Trophoblast cell (in vitro differentiated cells and primary cell): Measurements from ENCODE around the gene STRA6.

Experiments
- DNase-seq, 2 donors: peaks; one replicate each; pipeline ENCODE4 v3.0.0-alpha.2; 2016
- H2AFZ ChIP-seq: 2 replicates; pipeline ENCODE4 v1.6.1; 2013; ENCODE audit warnings: low read length, moderate library complexity, mild to moderate bottlenecking; ENCODE audit not compliant: insufficient read depth, poor library complexity
- H2AK5ac ChIP-seq: 2 replicates; pipeline ENCODE4 v1.6.1; 2013; ENCODE audit warnings: mild to moderate bottlenecking, low read length
- H2BK120ac ChIP-seq: 2 replicates; pipeline ENCODE4 v1.6.1; 2013; ENCODE audit warnings: low read length, mild to moderate bottlenecking, moderate library complexity; ENCODE audit not compliant: insufficient read depth, poor library complexity
- H2BK12ac ChIP-seq: 2 replicates; pipeline ENCODE4 v1.6.1; 2013; ENCODE audit warnings: mild to moderate bottlenecking, low read length, moderate library complexity
- H2BK5ac ChIP-seq: 2 replicates; pipeline ENCODE4 v1.6.1; 2013; ENCODE audit warnings: low read length, low read depth, moderate library complexity, mild to moderate bottlenecking; ENCODE audit not compliant: poor library complexity
- H3K14ac ChIP-seq: 2 replicates; pipeline ENCODE4 v1.6.1; 2013; ENCODE audit warnings: mild to moderate bottlenecking, low read length
- H3K18ac ChIP-seq: 2 replicates; pipeline ENCODE4 v1.6.1; 2013; ENCODE audit warnings: mild to moderate bottlenecking, low read length
- H3K23ac ChIP-seq: 2 replicates; pipeline ENCODE4 v1.6.1; 2013; ENCODE audit warnings: low read length
- H3K27ac ChIP-seq: 2 replicates; pipeline ENCODE4 v1.5.1; 2013; ENCODE audit warnings: low read depth, mild to moderate bottlenecking, inconsistent platforms, low read length, moderate library complexity
- H3K27me3 ChIP-seq: 2 replicates; pipeline ENCODE4 v1.6.1; 2013; ENCODE audit warnings: inconsistent platforms, mild to moderate bottlenecking, low read length, moderate library complexity; ENCODE audit not compliant: insufficient read depth
- H3K36me3 ChIP-seq, 2 experiments: 1 replicate in 1 of 2; 2 replicates in 1 of 2; pipeline ENCODE4 v1.6.1; 2013; ENCODE audit warnings: low read length in 2 of 2, mild to moderate bottlenecking in 2 of 2, moderate library complexity in 1 of 2; ENCODE audit not compliant: insufficient read depth in 2 of 2, control insufficient read depth in 1 of 2
- H3K4ac ChIP-seq: 2 replicates; pipeline ENCODE4 v1.6.1; 2013; ENCODE audit warnings: low read depth, mild to moderate bottlenecking, low read length, moderate library complexity
- H3K4me1 ChIP-seq, 2 experiments: 1 replicate in 1 of 2; 2 replicates in 1 of 2; pipeline ENCODE4 v1.6.1; 2013; ENCODE audit warnings: low read length in 2 of 2, mild to moderate bottlenecking in 2 of 2, moderate library complexity in 1 of 2; ENCODE audit not compliant: insufficient read depth in 2 of 2, control insufficient read depth in 1 of 2
- H3K4me2 ChIP-seq: 2 replicates; pipeline ENCODE4 v1.6.1; 2013; ENCODE audit warnings: inconsistent platforms, mild to moderate bottlenecking, low read length, moderate library complexity
- H3K4me3 ChIP-seq: 2 replicates; pipeline ENCODE4 v1.5.1; 2013; ENCODE audit warnings: mild to moderate bottlenecking, low read depth, low read length, inconsistent platforms
- H3K79me1 ChIP-seq: one replicate; pipeline ENCODE4 v1.6.1; 2013; ENCODE audit warnings: low read length
- H3K79me2 ChIP-seq: 2 replicates; pipeline ENCODE4 v1.6.1; 2013; ENCODE audit warnings: low read length, mild to moderate bottlenecking; ENCODE audit not compliant: control insufficient read depth, insufficient read depth, poor library complexity
- H3K9ac ChIP-seq: 2 replicates; pipeline ENCODE4 v1.6.1; 2013; ENCODE audit warnings: mild to moderate bottlenecking, low read length
- H3K9me3 ChIP-seq: 2 replicates; pipeline ENCODE4 v1.6.1; 2013; ENCODE audit warnings: low read depth, mild to moderate bottlenecking, control low read depth, inconsistent platforms, low read length; ENCODE audit not compliant: insufficient read depth
- H4K12ac ChIP-seq: 2 replicates; pipeline ENCODE4 v1.6.1; 2013; ENCODE audit warnings: low read depth, mild to moderate bottlenecking, low read length, moderate library complexity
- H4K8ac ChIP-seq: 2 replicates; pipeline ENCODE4 v1.6.1; 2013; ENCODE audit warnings: low read depth, mild to moderate bottlenecking, low read length, moderate library complexity
- H4K91ac ChIP-seq: one replicate; pipeline ENCODE4 v1.6.1; 2013; ENCODE audit warnings: low read depth, mild to moderate bottlenecking, low read length, moderate library complexity
- WGBS: extraction: QIAGEN DNeasy Blood & Tissue Kit; methylation state at CpG from one replicate; pipeline ENCODE4 v1.1.7; 2013; ENCODE audit warnings: missing lambda C conversion rate; ENCODE audit not compliant: insufficient read length, insufficient coverage; ENCODE audit errors: extremely low coverage; 5-methylcytosine and 5-hydroxymethylcytosine counted together

The STRA6 gene

GRCh38 chr15:74197176-74197965, 5.2 kb downstream of the STRA6 start:
- H3K9me3 ChIP-seq = no peaks in the 10 kb centered on the region
- no peak overlapping the region for H4K12ac ChIP-seq
- H3K4me3 ChIP-seq = no peak overlapping the region
- no peak overlapping the region for H4K91ac ChIP-seq
- H3K23ac ChIP-seq = no peak overlapping the region
- H3K14ac ChIP-seq = no peak overlapping the region
- H3K4me2 ChIP-seq = no peak overlapping the region
- no peak overlapping the region for H2BK5ac ChIP-seq
- no peaks in the 10 kb centered on the region for H3K27me3 ChIP-seq
- H2BK12ac ChIP-seq = no peak overlapping the region
- no CpG with 5 or more reads among the region's 9 CpGs for WGBS
- no peaks in the 10 kb centered on the region for H3K36me3 ChIP-seq
- no peak overlapping the region for H4K8ac ChIP-seq
- H2BK120ac ChIP-seq = no peak overlapping the region
- no peak overlapping the region for H2AFZ ChIP-seq
- no peaks in the 10 kb centered on the region for H3K79me2 ChIP-seq
- no peak overlapping the region for H2AK5ac ChIP-seq
- H3K9ac ChIP-seq = no peak overlapping the region
- peaks cover 18 to 22% of the 10 kb centered on the region in 2 experiments for H3K4me1 ChIP-seq
- H3K79me1 ChIP-seq = peaks cover 1% of the 10 kb centered on the region
- DNase-seq = no peak
- H3K27ac ChIP-seq = no peak overlapping the region
- no peak overlapping the region for H3K4ac ChIP-seq
- no peak overlapping the region for H3K18ac ChIP-seq

- no peak overlapping the region for H4K12ac ChIP-seq
- no peak overlapping the region for H3K14ac ChIP-seq
- no CpG with 5 or more reads among the region's 7 CpGs for WGBS
- peaks cover 13 to 16% of the 10 kb centered on the region in 2 experiments for H3K4me1 ChIP-seq
- no peaks in the 10 kb centered on the region for H3K27me3 ChIP-seq
- H3K79me1 ChIP-seq = peaks cover 4% of the 10 kb centered on the region
- H3K27ac ChIP-seq = no peak overlapping the region
- no peak overlapping the region for H3K4me2 ChIP-seq
- no peaks in the 10 kb centered on the region for H3K9me3 ChIP-seq
- no peak overlapping the region for H2AFZ ChIP-seq
- no peak overlapping the region for H2BK12ac ChIP-seq
- H3K23ac ChIP-seq = no peak overlapping the region
- no peak overlapping the region for H4K91ac ChIP-seq
- no peak overlapping the region for H2AK5ac ChIP-seq
- no peak overlapping the region for H2BK120ac ChIP-seq
- no peak for DNase-seq
- H4K8ac ChIP-seq = no peak overlapping the region
- H3K9ac ChIP-seq = no peak overlapping the region
- H3K36me3 ChIP-seq = no peaks in the 10 kb centered on the region
- no peak overlapping the region for H3K18ac ChIP-seq
- no peak overlapping the region for H2BK5ac ChIP-seq
- H3K79me2 ChIP-seq = no peaks in the 10 kb centered on the region
- H3K4ac ChIP-seq = no peak overlapping the region
- H3K4me3 ChIP-seq = no peak overlapping the region
These were observed 6.4 kb downstream of the STRA6 start for GRCh38 chr15:74196175-74196574.

DNA sequence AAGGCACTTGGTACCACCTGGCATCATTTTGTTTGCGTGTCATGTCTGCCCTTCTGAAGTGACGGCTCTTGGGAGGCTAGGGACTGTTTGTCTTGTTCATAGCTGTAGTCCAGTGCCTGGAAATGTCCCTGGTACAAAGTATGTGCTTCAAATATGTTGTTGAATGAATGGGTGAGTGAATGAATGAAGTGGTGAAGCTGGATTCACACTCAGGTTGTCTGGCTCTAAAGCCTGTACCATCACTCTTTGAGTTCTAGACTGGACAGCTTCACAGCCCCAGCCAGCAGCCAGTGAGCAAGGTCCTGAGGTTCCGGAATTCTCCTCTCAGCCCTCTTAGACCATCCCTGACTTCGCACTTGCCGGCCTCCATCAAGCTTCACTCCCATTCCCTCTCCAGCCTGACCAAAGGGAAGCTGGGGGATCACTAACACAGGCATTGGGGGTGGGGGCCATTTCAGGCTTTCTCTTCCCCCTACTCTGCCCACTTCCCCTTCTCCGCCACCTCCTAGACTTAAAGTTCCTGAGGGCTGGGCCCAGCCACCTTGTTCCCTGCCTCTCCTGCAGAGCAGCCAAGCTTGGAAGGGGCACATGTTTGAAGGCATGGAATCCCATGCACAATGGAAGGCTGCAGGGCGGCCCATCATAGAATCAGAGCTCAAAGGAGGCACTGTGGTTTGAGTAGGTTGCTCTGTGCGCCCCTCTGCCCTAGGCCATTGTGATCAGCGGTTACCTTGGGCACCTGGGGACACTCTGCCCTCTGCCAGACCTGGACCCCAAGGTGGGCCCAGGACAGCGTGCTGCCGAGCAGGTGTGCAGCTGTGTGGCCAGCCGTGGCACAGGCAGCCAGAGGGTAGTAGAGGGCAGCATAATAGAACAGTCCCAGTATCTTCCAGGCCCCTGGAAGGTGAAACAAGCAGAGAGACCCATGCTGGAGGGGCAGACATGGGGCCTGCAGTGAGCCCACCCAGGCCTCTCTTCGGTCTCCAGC, 7.7 kb downstream of the STRA6 start:
- Histone ChIP-seq H3K9ac (no peak overlapping the region), H3K4me2 (no peak overlapping the region), H3K4me3 (no peak overlapping the region), H2BK12ac (no peak overlapping the region), H3K9me3 (peaks cover 3% of the 10 kb centered on the region), H3K14ac (no peak overlapping the region), H2AFZ (no peak overlapping the region), H2BK120ac (no peak overlapping the region), H4K8ac (no peak overlapping the region), H3K18ac (no peak overlapping the region), H3K4ac (no peak overlapping the region), H3K36me3 (no peaks in the 10 kb centered on the region), H3K27me3 (no peaks in the 10 kb centered on the region), H2BK5ac (no peak overlapping the region), H3K79me2 (no peaks in the 10 kb centered on the region), H4K12ac (no peak overlapping the region), H4K91ac (no peak overlapping the region), H3K79me1 (peaks cover 4% of the 10 kb centered on the region), H3K4me1 (peaks cover 8 to 9% of the 10 kb centered on the region in 2 experiments), H3K27ac (no peak overlapping the region), H2AK5ac (no peak overlapping the region), H3K23ac (peak overlapping the region; percentile 9)
- DNase-seq = no peak
- no CpG with 5 or more reads among the region's 13 CpGs for WGBS

DNA sequence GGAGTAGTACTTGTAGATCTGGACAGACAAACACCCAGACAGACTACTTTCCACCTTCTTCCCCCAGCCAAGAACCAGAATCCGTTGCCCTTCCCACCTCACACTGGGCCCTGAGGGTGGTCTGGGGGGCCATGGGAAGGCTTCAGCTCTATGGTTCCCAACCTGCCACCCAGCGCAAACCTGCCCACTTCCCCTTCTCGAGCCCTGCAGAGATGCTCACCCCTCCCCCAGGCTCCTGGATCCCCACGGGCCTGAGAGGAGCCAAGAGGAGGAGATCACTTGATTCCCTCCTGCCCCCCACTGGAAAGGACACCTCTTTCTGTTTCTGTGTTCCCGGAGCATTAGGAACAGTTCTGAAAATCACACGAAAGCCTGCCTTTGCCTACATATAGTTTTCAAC, 8.7 kb downstream of the STRA6 start:
- no peaks in the 10 kb centered on the region for H3K79me2 ChIP-seq
- no peak overlapping the region for H3K4ac ChIP-seq
- no peak overlapping the region for H2BK5ac ChIP-seq
- H2AK5ac ChIP-seq = no peak overlapping the region
- no peak overlapping the region for H2BK120ac ChIP-seq
- no peak overlapping the region for H3K14ac ChIP-seq
- H4K12ac ChIP-seq = no peak overlapping the region
- no peak overlapping the region for H3K4me2 ChIP-seq
- no peaks in the 10 kb centered on the region for H3K27me3 ChIP-seq
- no peak overlapping the region for H3K23ac ChIP-seq
- H4K91ac ChIP-seq = no peak overlapping the region
- no peak overlapping the region for H4K8ac ChIP-seq
- no peak overlapping the region for H2BK12ac ChIP-seq
- no peak overlapping the region for H3K18ac ChIP-seq
- H3K79me1 ChIP-seq = peaks cover 4% of the 10 kb centered on the region
- no peak for DNase-seq
- no CpG with 5 or more reads among the region's 6 CpGs for WGBS
- H3K9me3 ChIP-seq = peaks cover 3% of the 10 kb centered on the region
- no peak overlapping the region for H2AFZ ChIP-seq
- H3K4me3 ChIP-seq = no peak overlapping the region
- no peak overlapping the region for H3K27ac ChIP-seq
- H3K4me1 ChIP-seq = peaks cover 8 to 9% of the 10 kb centered on the region in 2 experiments
- H3K36me3 ChIP-seq = no peaks in the 10 kb centered on the region
- no peak overlapping the region for H3K9ac ChIP-seq
